Lung (tissue), 13 donors: Measurements from ENCODE around the gene GNG13. TPM values are rescaled to one million over a fixed set of nuclear protein-coding genes. Genes with fewer than 3 reads are reported as not detected.

Experiments
- ATAC-seq: fragments of 200-7000 bp; cut with Tn5 transposase; one replicate; pipeline ENCODE4 v1.9.1; 2020; ENCODE audit warnings: moderate number of reproducible peaks; ENCODE audit not compliant: insufficient read depth, low FRiP score
- DNase-seq, 3 donors: peaks; one replicate each; pipeline ENCODE4 v3.0.0-alpha.2; 2013 to 2017
- H3K27ac ChIP-seq, 2 donors: one replicate each; pipeline ENCODE4 v1.5.1; 2013; ENCODE audit warnings: mild to moderate bottlenecking in 2 of 2, moderate library complexity in 2 of 2, control low read depth in 1 of 2, inconsistent platforms in 1 of 2, low read depth in 1 of 2, low read length in 1 of 2
- H3K27me3 ChIP-seq, 3 donors: one replicate each; pipeline ENCODE4 v1.5.1; 2013; ENCODE audit warnings: low read length in 2 of 3; ENCODE audit not compliant: control insufficient read depth in 3 of 3, insufficient read depth in 3 of 3
- H3K36me3 ChIP-seq, 4 donors: one replicate each; pipeline ENCODE4 v1.5.1; 2013; ENCODE audit warnings: low read length in 4 of 4, mild to moderate bottlenecking in 1 of 4, moderate library complexity in 1 of 4; ENCODE audit not compliant: control insufficient read depth in 4 of 4, insufficient read depth in 4 of 4
- H3K4me1 ChIP-seq, 5 donors: one replicate each; pipeline ENCODE4 v1.5.1; 2013; ENCODE audit warnings: low read length in 5 of 5, mild to moderate bottlenecking in 2 of 5, moderate library complexity in 1 of 5; ENCODE audit not compliant: control insufficient read depth in 5 of 5, insufficient read depth in 5 of 5
- H3K4me3 ChIP-seq: one replicate; pipeline ENCODE4 v1.5.1; 2013; ENCODE audit warnings: mild to moderate bottlenecking, control low read depth, moderate library complexity
- H3K9ac ChIP-seq, 2 donors: one replicate each; pipeline ENCODE4 v1.5.1; 2013; ENCODE audit warnings: low read length in 2 of 2, control low read depth in 1 of 2; ENCODE audit not compliant: insufficient read depth in 1 of 2
- H3K9me3 ChIP-seq, 4 donors: one replicate each; pipeline ENCODE4 v1.5.1; 2013; ENCODE audit warnings: low read length in 3 of 4, mild to moderate bottlenecking in 1 of 4, moderate library complexity in 1 of 4; ENCODE audit not compliant: control insufficient read depth in 4 of 4, insufficient read depth in 3 of 4
- WGBS, 2 donors: extraction: QIAGEN DNeasy Blood & Tissue Kit; methylation state at CpG; one replicate each; pipeline ENCODE4 v1.1.7; 2013; 5-methylcytosine and 5-hydroxymethylcytosine counted together
- polyA plus RNA-seq, 2 donors: library from polyadenylated mRNA; stranded (reverse); fragments of 200-250 nt; gene quantifications; one replicate each; pipeline ENCODE4 v1.2.1, GENCODE V29; 2013
- small RNA-seq: library from RNA; depleted of rRNA; stranded (forward); fragments of <200 nt; gene quantifications from one replicate; pipeline ENCODE3, GENCODE V24; 2014; ENCODE audit warnings: low replicate concordance
- total RNA-seq, 2 donors: library from RNA; depleted of rRNA in 1 of 2; stranded (reverse); fragments of >200 nt in 1 of 2; gene quantifications; one replicate each; pipeline ENCODE4 v1.2.1, GENCODE V29; 2014 to 2021
- TF ChIP-seq, protein P1 (sequence below): IDR thresholded peaks from 2 replicates; pipeline ENCODE4 v1.5.1; 2012; ENCODE audit warnings: mild to moderate bottlenecking; ENCODE audit errors: control extremely low read depth, extremely low read depth
- donor health status: control.
- donor health status: control.
- donor health status: Bipolar disorder and iron deficiency.
- donor health status: healthy.
- donor health status: DM: yes; HTN: yes; CAD: no.

Gene GNG13
- total and polyA plus RNA-seq, 4 donors, result not detected

DNA sequence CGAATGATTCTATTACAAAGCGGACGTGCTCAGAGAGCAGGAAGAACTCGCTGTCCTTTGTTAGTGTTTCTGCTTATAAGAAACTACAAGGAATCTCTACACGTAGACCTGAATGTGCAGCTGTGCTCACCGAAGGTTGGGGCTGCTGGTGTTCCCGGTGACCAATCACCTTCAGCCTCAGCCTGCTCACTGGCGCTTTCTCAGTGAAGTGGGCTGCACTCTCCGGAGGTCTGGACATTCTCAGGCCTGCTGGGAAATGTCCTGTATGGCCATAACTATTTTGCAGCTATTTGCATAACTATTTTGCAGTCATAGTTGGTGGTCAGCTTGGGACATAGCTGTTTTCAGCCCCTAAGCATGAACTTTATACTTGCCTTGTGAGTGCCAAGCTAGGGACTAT lies 50.0 kb downstream of the GNG13 start:
- ATAC-seq (no peak), DNase-seq (no peak)
- Histone ChIP-seq H3K4me1 (peaks cover 0 to 3% (median 0%) of the 10 kb centered on the region in 5 donors), H3K27ac (no peak overlapping the region), H3K36me3 (no peaks in the 10 kb centered on the region), H3K4me3 (no peak overlapping the region), H3K9me3 (no peaks in the 10 kb centered on the region), H3K9ac (no peak overlapping the region), H3K27me3 (no peaks in the 10 kb centered on the region)
- 71 to 74% methylated on average over 9 of the region's 9 CpGs for WGBS, 2 donors
- TF ChIP-seq, protein P1, sequence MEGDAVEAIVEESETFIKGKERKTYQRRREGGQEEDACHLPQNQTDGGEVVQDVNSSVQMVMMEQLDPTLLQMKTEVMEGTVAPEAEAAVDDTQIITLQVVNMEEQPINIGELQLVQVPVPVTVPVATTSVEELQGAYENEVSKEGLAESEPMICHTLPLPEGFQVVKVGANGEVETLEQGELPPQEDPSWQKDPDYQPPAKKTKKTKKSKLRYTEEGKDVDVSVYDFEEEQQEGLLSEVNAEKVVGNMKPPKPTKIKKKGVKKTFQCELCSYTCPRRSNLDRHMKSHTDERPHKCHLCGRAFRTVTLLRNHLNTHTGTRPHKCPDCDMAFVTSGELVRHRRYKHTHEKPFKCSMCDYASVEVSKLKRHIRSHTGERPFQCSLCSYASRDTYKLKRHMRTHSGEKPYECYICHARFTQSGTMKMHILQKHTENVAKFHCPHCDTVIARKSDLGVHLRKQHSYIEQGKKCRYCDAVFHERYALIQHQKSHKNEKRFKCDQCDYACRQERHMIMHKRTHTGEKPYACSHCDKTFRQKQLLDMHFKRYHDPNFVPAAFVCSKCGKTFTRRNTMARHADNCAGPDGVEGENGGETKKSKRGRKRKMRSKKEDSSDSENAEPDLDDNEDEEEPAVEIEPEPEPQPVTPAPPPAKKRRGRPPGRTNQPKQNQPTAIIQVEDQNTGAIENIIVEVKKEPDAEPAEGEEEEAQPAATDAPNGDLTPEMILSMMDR, result no peak

DNA sequence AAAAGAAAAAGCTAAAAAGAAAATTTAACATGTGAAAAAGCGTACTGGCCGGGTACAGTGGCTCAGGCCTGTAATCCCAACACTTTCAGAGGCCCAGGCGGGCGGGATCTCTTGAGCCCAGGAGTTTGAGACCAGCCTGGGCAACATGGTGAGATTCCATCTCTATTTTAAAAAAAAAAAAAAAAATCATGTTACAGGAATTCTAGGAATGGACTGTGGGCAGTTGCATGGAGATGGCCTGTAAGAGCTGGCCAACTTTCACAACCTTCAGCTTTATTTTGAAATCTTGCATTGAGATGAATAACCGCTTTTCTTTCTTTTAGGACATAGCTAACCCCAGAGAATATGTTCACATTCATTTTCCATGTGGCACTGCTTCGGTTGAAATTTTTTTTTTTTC lies 51.5 kb downstream of the GNG13 start:
- no peak overlapping the region for H3K9ac ChIP-seq
- H3K9me3 ChIP-seq, result no peaks in the 10 kb centered on the region
- H3K36me3 ChIP-seq, result no peaks in the 10 kb centered on the region
- no peak overlapping the region for H3K27ac ChIP-seq
- H3K4me3 ChIP-seq, result no peak overlapping the region
- DNase-seq (no peak), ATAC-seq (no peak)
- peaks cover 0 to 3% (median 0%) of the 10 kb centered on the region in 5 donors for H3K4me1 ChIP-seq
- no peaks in the 10 kb centered on the region for H3K27me3 ChIP-seq
- TF ChIP-seq, protein P1, result no peak
- 72 to 80% methylated on average over 6 of the region's 6 CpGs for WGBS, 2 donors

Small RNAs within 50 kb of the gene (small RNA-seq; reads per million reads assigned to genes)
- gene MIR662, result not detected

Other genes with a start within 250 kb of the GNG13 start
- not detected for gene PRR35, start 240.3 kb downstream of the GNG13 start, total RNA-seq
- gene PRR35, start 240.3 kb downstream of the GNG13 start, polyA plus RNA-seq, result not detected
- 1 to 10 TPM; 7.0 to 8.6 TPM for gene NHLRC4, start 233.7 kb downstream of the GNG13 start, total RNA-seq
- gene NHLRC4, start 233.7 kb downstream of the GNG13 start, polyA plus RNA-seq, result 1 to 10 TPM; 2.3 to 4.5 TPM
- gene PIGQ, start 230.8 kb downstream of the GNG13 start, total RNA-seq, result 10 to 100 TPM; 34.9 to 81.2 TPM
- gene PIGQ, start 230.8 kb downstream of the GNG13 start, polyA plus RNA-seq, result 10 to 100 TPM; 41.5 to 98.2 TPM
- gene RAB40C, start 210.7 kb downstream of the GNG13 start, total RNA-seq, result 10 to 100 TPM; 25.1 to 58.9 TPM
- gene RAB40C, start 210.7 kb downstream of the GNG13 start, polyA plus RNA-seq, result 10 to 100 TPM; 34.0 to 53.8 TPM
- gene WFIKKN1, start 169.7 kb downstream of the GNG13 start, total RNA-seq, result 1 to 10 TPM in 1 of 2 donors, under 1 TPM in 1; 0.31 to 2.5 TPM
- under 1 TPM; 0.44 to 0.79 TPM for gene WFIKKN1, start 169.7 kb downstream of the GNG13 start, polyA plus RNA-seq
- gene METTL26, start 164.4 kb downstream of the GNG13 start, total RNA-seq, result 10 to 100 TPM; 36.1 to 89.8 TPM
- gene METTL26, start 164.4 kb downstream of the GNG13 start, polyA plus RNA-seq, result 100 to 1,000 TPM; 138 to 200 TPM
- gene MCRIP2, start 158.9 kb downstream of the GNG13 start, total RNA-seq, result 10 to 100 TPM in 1 of 2 donors, 1 to 10 TPM in 1; 9.1 to 61.6 TPM
- 100 to 1,000 TPM in 1 of 2 donors, 10 to 100 TPM in 1; 45.0 to 109 TPM for gene MCRIP2, start 158.9 kb downstream of the GNG13 start, polyA plus RNA-seq
- gene WDR90, start 151.4 kb downstream of the GNG13 start, total RNA-seq, result 10 to 100 TPM; 22.4 to 74.2 TPM
- gene WDR90, start 151.4 kb downstream of the GNG13 start, polyA plus RNA-seq, result 10 to 100 TPM; 18.6 to 33.4 TPM
- gene RHOT2, start 132.6 kb downstream of the GNG13 start, total RNA-seq, result 100 to 1,000 TPM in 1 of 2 donors, 10 to 100 TPM in 1; 40.5 to 121 TPM
- 100 to 1,000 TPM; 111 to 119 TPM for gene RHOT2, start 132.6 kb downstream of the GNG13 start, polyA plus RNA-seq
- 1 to 10 TPM in 1 of 2 donors, under 1 TPM in 1; 0.91 to 5.4 TPM for gene RHBDL1, start 125.1 kb downstream of the GNG13 start, total RNA-seq
- 1 to 10 TPM in 1 of 2 donors, under 1 TPM in 1; 0.98 to 2.2 TPM for gene RHBDL1, start 125.1 kb downstream of the GNG13 start, polyA plus RNA-seq
- gene STUB1, start 120.3 kb downstream of the GNG13 start, total RNA-seq, result 100 to 1,000 TPM in 1 of 2 donors, 10 to 100 TPM in 1; 58.8 to 131 TPM
- gene STUB1, start 120.3 kb downstream of the GNG13 start, polyA plus RNA-seq, result 100 to 1,000 TPM; 113 to 131 TPM
- gene JMJD8, start 116.4 kb downstream of the GNG13 start, total RNA-seq, result 10 to 100 TPM; 32.5 to 90.3 TPM
- gene JMJD8, start 116.4 kb downstream of the GNG13 start, polyA plus RNA-seq, result 10 to 100 TPM; 48.4 to 67.5 TPM
- gene WDR24, start 110.3 kb downstream of the GNG13 start, total RNA-seq, result 10 to 100 TPM in 1 of 2 donors, 1 to 10 TPM in 1; 8.1 to 16.3 TPM
- gene WDR24, start 110.3 kb downstream of the GNG13 start, polyA plus RNA-seq, result 1 to 10 TPM; 8.1 to 9.8 TPM
- 1 to 10 TPM in 1 of 2 donors, under 1 TPM in 1; 0.14 to 7.4 TPM for gene FBXL16, start 94.9 kb downstream of the GNG13 start, total RNA-seq
- 1 to 10 TPM in 1 of 2 donors, under 1 TPM in 1; 0.93 to 5.0 TPM for gene FBXL16, start 94.9 kb downstream of the GNG13 start, polyA plus RNA-seq
- gene METRN, start 85.6 kb downstream of the GNG13 start, total RNA-seq, result 10 to 100 TPM; 10.9 to 67.3 TPM
- gene METRN, start 85.6 kb downstream of the GNG13 start, polyA plus RNA-seq, result 10 to 100 TPM; 30.3 to 52.7 TPM
- gene ANTKMT, start 79.6 kb downstream of the GNG13 start, total RNA-seq, result 10 to 100 TPM in 1 of 2 donors, 1 to 10 TPM in 1; 9.2 to 65.7 TPM
- 10 to 100 TPM; 35.5 to 56.3 TPM for gene ANTKMT, start 79.6 kb downstream of the GNG13 start, polyA plus RNA-seq
- 10 to 100 TPM; 35.7 to 71.6 TPM for gene CCDC78, start 74.3 kb downstream of the GNG13 start, total RNA-seq
- gene CCDC78, start 74.3 kb downstream of the GNG13 start, polyA plus RNA-seq, result 10 to 100 TPM; 25.6 to 38.3 TPM
- gene HAGHL, start 73.6 kb downstream of the GNG13 start, total RNA-seq, result 10 to 100 TPM in 1 of 2 donors, 1 to 10 TPM in 1; 4.1 to 26.7 TPM
- gene HAGHL, start 73.6 kb downstream of the GNG13 start, polyA plus RNA-seq, result 10 to 100 TPM; 13.0 to 13.1 TPM
- gene CIAO3, start 59.7 kb downstream of the GNG13 start, total RNA-seq, result 10 to 100 TPM; 31.2 to 40.6 TPM
- 10 to 100 TPM; 21.0 to 30.2 TPM for gene CIAO3, start 59.7 kb downstream of the GNG13 start, polyA plus RNA-seq
- gene MSLN, start 40.0 kb downstream of the GNG13 start, total RNA-seq, result 100 to 1,000 TPM in 1 of 2 donors, 10 to 100 TPM in 1; 98.8 to 155 TPM
- gene MSLN, start 40.0 kb downstream of the GNG13 start, polyA plus RNA-seq, result 100 to 1,000 TPM; 116 to 125 TPM
- gene RPUSD1, start 12.4 kb downstream of the GNG13 start, total RNA-seq, result 10 to 100 TPM in 1 of 2 donors, 1 to 10 TPM in 1; 8.2 to 25.2 TPM
- gene RPUSD1, start 12.4 kb downstream of the GNG13 start, polyA plus RNA-seq, result 10 to 100 TPM; 21.8 to 25.6 TPM
- 10 to 100 TPM; 13.3 to 16.5 TPM for gene CHTF18, start 12.1 kb downstream of the GNG13 start, total RNA-seq
- 10 to 100 TPM in 1 of 2 donors, 1 to 10 TPM in 1; 7.5 to 17.4 TPM for gene CHTF18, start 12.1 kb downstream of the GNG13 start, polyA plus RNA-seq
- 10 to 100 TPM; 22.1 to 23.7 TPM for gene LMF1, start 170.2 kb upstream of the GNG13 start, total RNA-seq
- gene LMF1, start 170.2 kb upstream of the GNG13 start, polyA plus RNA-seq, result 10 to 100 TPM in 1 of 2 donors, 1 to 10 TPM in 1; 9.1 to 19.0 TPM
- 1 to 10 TPM in 1 of 2 donors, under 1 TPM in 1; 0.40 to 4.0 TPM for gene SOX8, start 181.0 kb upstream of the GNG13 start, total RNA-seq
- gene SOX8, start 181.0 kb upstream of the GNG13 start, polyA plus RNA-seq, result under 1 TPM; 0.33 to 0.39 TPM